Activated CD4-positive, alpha-beta T cell treated with anti-CD3 and anti-CD28 coated beads, Interleukin-2, amount 50 U/mL, for 24 hours (primary cell): ENCODE data around the gene SLC26A9.
"Not testable (repeated sequence)": the region's sequence is repeated elsewhere in the genome, so short reads cannot be mapped to it uniquely, and the experiment has no call there.

ENCODE experiments used
- DNase-seq, 2 donors: peaks; one replicate each; pipeline ENCODE4 v3.0.0-alpha.2; 2020; ENCODE audit warnings: low read depth in 1 of 2, low spot score in 1 of 2

Gene SLC26A9

GRCh38 chr1:205927247-205927646, 16.0 kb downstream of the SLC26A9 start:
- DNase-seq, result no peak

GRCh38 chr1:205926636-205927035, 16.6 kb downstream of the SLC26A9 start:
- no peak for DNase-seq

- DNase-seq, result no peak
These were observed 17.0 kb downstream of the SLC26A9 start for GRCh38 chr1:205926213-205926612.

DNA sequence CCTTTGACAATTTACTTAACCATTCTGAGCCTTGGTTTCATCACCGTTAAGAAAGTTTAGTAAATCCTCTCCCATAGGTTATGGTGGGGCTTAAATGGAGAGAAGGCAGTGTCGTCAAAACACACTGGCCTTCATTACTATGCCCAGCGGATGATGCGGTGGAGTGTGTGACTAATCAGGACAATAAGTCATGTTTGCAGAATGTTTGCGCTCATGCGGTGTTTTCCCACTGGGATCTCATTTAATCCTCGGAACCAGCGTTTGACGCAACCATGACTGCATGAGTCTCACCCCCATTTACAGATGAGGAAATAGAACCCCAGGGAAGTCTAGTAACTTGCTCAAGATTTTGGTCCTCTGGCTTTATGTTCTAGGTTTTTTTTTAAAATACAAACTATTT, 17.5 kb downstream of the SLC26A9 start:
- no peak for DNase-seq

DNA sequence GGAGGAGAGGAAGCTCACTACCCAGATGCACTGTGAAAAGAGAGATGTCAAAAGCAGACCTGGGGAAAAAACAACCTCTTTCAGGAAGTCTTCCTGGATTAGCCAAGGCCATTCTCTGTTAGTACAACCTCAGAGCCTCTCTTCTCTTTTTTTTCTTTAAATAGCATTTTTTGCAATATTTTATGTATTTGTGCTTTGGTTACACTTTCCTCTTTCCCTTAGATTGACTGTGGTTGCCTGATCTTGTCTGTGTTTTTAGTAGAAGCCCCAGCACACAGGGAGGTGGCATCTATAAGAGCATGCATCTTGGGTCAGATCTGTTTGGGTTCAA, 18.8 kb downstream of the SLC26A9 start:
- DNase-seq, result no peak

- DNase-seq, result no peak
These were observed 19.4 kb downstream of the SLC26A9 start for GRCh38 chr1:205923651-205924459.

- DNase-seq, result no peak
These were observed 20.4 kb downstream of the SLC26A9 start for GRCh38 chr1:205922806-205923205.

DNA sequence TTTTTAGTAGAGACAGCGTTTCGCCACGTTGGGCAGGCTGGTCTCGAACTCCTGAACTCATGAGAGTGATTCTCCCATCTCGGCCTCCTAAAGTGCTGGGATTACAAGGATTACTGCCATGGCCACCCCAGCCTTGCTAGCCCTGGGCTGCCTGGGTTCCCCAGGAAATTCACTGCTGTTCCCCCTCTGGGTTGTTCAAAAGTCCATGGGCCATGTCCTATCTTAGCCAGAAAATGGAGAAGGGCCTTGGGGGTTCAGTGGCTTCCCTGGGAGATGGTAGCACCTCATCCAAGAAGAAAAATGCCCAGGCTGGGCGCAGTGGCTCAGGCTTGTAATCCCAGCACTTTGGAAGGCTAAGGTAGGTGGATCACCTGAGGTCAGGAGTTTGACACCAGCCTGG, 20.9 kb downstream of the SLC26A9 start:
- no peak for DNase-seq

DNA sequence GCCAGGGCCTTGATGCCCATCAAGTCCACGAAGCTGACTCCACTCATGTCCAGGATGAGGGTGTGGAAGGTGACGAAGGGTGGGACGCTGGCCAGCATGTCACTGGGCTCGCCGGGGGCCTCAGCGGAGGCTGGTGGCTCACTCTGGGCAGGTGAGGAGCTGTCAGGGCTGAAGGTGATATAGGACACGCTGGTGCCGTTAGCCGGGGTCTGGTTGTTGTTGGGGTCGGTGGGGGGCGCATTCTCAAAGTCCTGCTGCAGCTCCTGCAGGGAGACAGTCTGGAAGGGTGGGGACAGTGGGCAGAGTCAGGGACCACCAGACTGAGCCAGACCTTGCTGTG, 21.7 kb downstream of the SLC26A9 start:
- DNase-seq, result no peak

GRCh38 chr1:205920861-205921569, 22.2 kb downstream of the SLC26A9 start:
- DNase-seq, result no peak

DNA sequence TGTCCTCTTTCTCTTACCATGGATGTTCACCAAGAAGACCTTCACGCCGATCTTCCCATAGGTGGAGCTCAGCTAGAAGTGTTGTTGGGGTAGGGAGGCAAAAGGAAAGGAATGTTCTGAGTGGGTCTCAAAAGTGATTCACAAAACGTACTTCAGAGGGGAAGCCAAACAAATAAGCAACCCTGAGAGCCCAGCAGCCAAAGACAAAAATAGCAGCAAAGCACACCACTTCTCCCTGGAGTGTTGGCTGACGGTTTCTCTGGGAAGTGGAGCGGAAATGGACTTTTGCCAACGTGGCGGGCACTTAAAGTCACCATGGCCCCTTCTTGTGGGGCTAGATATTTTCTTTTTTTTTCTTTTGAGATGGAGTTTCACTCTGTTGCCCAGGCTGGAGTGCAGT, 23.1 kb downstream of the SLC26A9 start:
- DNase-seq, result no peak

DNA sequence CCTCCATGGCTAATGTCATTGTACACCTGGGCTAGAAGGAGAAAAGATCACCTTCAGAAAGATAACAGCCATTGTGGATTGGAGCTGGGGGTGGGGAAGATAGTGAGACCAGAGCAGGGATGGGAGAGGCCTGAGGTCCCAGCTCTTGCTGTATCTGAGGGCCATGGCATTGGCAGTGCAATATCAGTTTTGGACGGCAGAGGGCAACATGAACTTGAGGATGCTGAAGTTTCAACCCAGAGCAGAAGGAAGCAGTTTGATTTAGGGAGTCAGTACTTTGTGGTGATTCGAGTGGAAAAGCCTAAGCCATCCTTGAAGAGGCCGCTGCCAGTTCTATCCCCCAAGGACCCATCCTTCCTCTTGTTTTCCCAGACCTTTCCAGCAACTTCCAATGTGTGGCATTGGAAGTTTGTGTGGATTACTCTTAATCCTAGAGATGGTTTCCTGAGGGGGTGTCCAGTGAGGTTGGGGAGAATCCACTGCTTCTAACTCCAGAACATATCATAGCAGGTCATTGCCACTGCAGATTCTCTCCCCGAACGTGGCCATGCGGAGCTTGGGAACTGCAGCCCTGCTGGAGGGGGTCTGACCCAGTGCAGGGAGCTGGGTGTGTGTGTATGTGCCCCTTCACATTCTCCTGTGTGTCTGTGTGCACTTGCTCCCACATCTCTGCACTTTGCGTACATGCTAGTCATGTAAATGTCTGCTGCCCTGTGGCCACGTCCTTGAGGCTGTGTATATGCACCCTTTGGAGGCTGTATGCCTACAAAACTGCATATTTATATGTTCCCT, 24.1 kb downstream of the SLC26A9 start:
- DNase-seq, result peak; percentile 44 to 61

DNA sequence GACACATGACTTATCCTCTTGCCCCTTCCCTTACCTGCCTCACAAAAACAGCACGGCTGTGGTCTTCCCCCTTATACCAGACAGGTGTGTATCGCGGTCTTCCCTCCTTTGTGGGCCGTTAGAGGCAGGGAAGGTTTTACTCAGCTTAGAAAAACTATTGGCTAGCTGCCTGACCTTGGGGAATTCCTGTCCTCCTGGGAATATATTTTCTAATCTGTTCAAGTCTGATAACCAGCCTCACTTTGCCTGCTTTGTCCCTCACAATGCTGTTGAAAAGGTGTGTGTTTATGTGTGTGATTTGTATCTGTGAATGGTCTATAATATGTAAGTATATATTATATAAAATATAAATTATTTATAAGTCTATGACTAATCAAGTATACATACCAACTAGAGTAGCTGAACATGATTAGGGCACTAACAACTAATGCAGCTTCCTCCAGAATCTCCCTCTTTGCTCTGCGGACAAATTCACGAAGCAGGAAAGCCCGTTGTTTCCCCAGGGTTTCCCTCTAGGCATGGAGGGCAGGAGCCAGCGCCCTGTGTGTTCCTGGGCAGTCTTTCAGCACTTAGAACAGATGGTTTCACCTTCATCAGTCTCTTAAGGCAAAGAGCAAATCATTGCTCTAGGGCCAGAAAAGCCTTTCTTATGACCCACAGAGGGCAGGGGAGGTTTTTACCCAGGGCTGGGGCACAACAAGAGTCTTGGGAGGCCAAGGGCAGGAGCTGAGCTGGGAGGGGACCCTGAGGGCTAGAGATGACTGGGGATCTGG, 25.6 kb downstream of the SLC26A9 start:
- no peak for DNase-seq

GRCh38 chr1:205916541-205916940, 26.7 kb downstream of the SLC26A9 start:
- DNase-seq, result no peak

DNA sequence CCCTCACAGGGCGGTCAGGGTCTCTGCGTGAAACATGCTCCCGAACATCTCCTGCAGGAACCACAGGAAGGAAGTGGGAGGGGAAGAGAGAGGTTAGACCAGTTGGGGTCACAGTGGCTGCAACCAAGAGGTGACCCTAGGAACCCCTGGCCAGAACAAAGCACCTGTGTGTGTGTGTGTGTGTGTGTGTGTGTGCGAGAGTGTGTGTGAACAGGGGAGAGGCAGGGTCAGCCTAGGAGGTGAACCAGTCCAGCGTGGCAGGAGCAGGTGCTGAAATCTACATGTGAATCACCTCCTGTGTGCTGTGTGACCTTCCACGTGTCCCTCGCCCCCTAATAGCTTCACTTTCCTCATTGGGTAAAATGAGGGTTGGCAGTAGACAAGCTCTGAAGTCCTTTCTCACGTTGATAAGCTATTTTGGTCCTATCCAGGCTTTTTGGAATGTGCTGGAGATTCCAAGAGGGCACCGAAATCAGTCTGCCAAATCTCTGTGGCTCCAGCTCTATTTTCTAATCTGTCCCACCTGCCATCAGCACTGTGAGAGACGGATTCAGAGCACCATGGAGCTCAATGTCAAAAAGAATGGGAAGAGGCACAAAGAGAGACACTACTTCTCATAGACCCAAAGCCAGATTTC, 27.8 kb downstream of the SLC26A9 start:
- DNase-seq, result no peak

DNA sequence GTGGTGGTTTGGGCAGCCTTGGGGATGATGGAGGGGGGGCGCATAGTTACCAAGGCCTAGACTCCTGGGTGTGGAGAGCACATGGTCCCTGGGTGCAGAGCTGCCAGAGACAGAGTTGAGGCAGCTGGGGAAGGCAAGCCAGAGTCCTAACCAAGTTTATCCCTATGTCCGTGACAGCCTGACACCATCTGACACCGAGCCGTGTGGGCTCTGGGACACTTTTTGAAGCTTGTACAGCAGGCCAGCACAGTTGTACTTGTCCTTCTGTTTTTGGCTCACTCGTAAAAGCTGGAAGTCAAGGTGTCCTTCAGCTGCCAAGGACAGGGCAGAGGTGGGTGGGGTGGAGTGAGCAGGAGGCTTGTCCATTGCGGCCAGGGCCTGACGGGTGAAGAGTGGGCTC, 28.5 kb downstream of the SLC26A9 start:
- no peak for DNase-seq

- no peak for DNase-seq
These were observed 29.1 kb downstream of the SLC26A9 start for GRCh38 chr1:205914155-205914507.

DNA sequence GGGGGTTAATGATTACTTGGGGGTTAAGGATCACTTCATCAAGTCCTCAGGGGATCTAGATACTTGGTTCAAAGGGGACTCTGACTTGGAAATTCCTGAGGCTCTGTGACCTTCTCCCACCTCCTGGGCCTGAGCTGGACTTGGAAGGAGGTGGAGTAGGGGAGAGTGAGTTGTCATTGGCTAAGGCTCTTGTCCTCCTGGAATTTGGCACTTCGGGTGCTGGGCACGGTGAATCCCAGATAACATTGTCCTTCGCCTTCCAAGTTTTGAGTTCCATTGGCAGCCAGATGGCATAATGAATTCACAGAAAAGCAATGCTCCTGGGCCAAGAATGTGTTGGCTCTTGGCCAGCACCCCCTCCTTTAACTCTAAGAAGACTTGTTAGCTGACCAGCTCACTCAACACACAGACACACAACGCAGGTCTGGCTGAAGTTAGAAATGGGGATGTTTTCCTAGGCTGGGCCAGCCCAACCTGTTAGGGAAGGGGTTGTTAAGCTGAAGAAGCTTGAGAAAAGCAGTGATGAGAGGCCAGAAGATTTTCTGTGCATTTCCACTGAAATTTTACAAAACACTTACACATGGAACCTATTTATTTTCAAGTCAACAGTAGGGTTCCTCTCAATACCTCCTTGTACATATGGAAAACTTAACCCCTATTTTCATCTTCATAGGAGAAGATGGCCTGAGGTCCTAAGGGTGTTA, 29.7 kb downstream of the SLC26A9 start:
- DNase-seq, result no peak

GRCh38 chr1:205907794-205908193, 35.5 kb downstream of the SLC26A9 start:
- DNase-seq, result no peak

GRCh38 chr1:205905095-205905494, 38.2 kb downstream of the SLC26A9 start:
- not testable (repeated sequence) for DNase-seq
